ENCODE results near the gene CBX3. TPM values are rescaled to one million over a fixed set of nuclear protein-coding genes. Genes with fewer than 3 reads are reported as not detected.
"Not testable (repeated sequence)": the region's sequence is repeated elsewhere in the genome, so short reads cannot be mapped to it uniquely, and the experiment has no call there.

Gene CBX3
- total and polyA plus RNA-seq, 2 experiments from 2014 or later, result 236 to 249 TPM

- no peak overlapping the region for H3K4me2 ChIP-seq
- Mint-ChIP-seq H3K27me3 (ENCODE audit: insufficient read depth, low read depth, poor library complexity) (peaks cover 49% of the 10 kb centered on the region), H3K4me3 (peak overlapping the region; percentile 58), H3K27ac (peak overlapping the region; percentile 92), H3K9me3 (peaks cover 2% of the 10 kb centered on the region; the same call in 2 of the 3 replicates), H3K36me3 (ENCODE audit: low read depth) (peaks cover 100% of the 10 kb centered on the region), H3K4me1 (peaks cover 74% of the 10 kb centered on the region)
- no peak for ATAC-seq
- no peak overlapping the region for H2AFZ ChIP-seq
- H3K79me2 ChIP-seq (replicated peaks; ENCODE audit: insufficient read depth), result peaks cover 74% of the 10 kb centered on the region
- H3K27ac ChIP-seq (ENCODE audit: low read depth), result peak overlapping the region; percentile 67
- no peak for DNase-seq (ENCODE audit: low spot score)
- H3K36me3 ChIP-seq (ENCODE audit: insufficient read depth), result peaks cover 91% of the 10 kb centered on the region
- no peak for TF ChIP-seq NANOG (IDR thresholded peaks at IDR 0.05; ENCODE audit: borderline replicate concordance)
- H3K4me3 ChIP-seq, result no peak overlapping the region
- H3F3A ChIP-seq (replicated peaks; ENCODE audit: low read depth), result peaks cover 70% of the 10 kb centered on the region
- H3K9me2 ChIP-seq (ENCODE audit: insufficient read depth), result no peaks in the 10 kb centered on the region
- no peaks in the 10 kb centered on the region for H3K27me3 ChIP-seq (ENCODE audit: insufficient read depth)
- H3K4me1 ChIP-seq (ENCODE audit: insufficient read depth), result peaks cover 18% of the 10 kb centered on the region
- H4K20me1 ChIP-seq (replicated peaks; ENCODE audit: insufficient read depth), result peaks cover 74% of the 10 kb centered on the region
Measured at GRCh38 chr7:26193432-26194207, 7.9 kb upstream of the CBX3 start.

GRCh38 chr7:26194764-26195163 lies 6.8 kb upstream of the CBX3 start:
- H3K9me2 ChIP-seq (ENCODE audit: insufficient read depth); H3K9me3 Mint-ChIP-seq; ATAC-seq; H3K4me2 ChIP-seq; H2AFZ ChIP-seq; H3K4me3 ChIP-seq; H3K27me3 ChIP-seq (ENCODE audit: insufficient read depth); DNase-seq (ENCODE audit: low spot score): not testable (repeated sequence)
- Mint-ChIP-seq H3K4me3 (peak overlapping the region; percentile 58; the same call in 2 of the 3 replicates), H3K36me3 (ENCODE audit: low read depth) (peaks cover 100% of the 10 kb centered on the region), H3K4me1 (peaks cover 64% of the 10 kb centered on the region), H3K27ac (peak overlapping the region; percentile 92; the same call in 1 of the 2 replicates), H3K27me3 (ENCODE audit: insufficient read depth, low read depth, poor library complexity) (peaks cover 53% of the 10 kb centered on the region)
- Histone ChIP-seq H3K79me2 (replicated peaks; ENCODE audit: insufficient read depth) (peaks cover 85% of the 10 kb centered on the region), H3K36me3 (ENCODE audit: insufficient read depth) (peaks cover 93% of the 10 kb centered on the region), H3F3A (replicated peaks; ENCODE audit: low read depth) (peaks cover 58% of the 10 kb centered on the region), H3K4me1 (ENCODE audit: insufficient read depth) (peaks cover 18% of the 10 kb centered on the region), H4K20me1 (replicated peaks; ENCODE audit: insufficient read depth) (peaks cover 81% of the 10 kb centered on the region), H3K27ac (ENCODE audit: low read depth) (peak overlapping the region; percentile 67; the same call in 1 of the 2 replicates)

- H3K9me2 ChIP-seq (ENCODE audit: insufficient read depth), result no peaks in the 10 kb centered on the region
- H3K27ac ChIP-seq (ENCODE audit: low read depth), result peak overlapping the region; percentile 34; the same call in 1 of the 2 replicates
- H2AFZ ChIP-seq, result no peak overlapping the region
- no peak for DNase-seq (ENCODE audit: low spot score)
- TF ChIP-seq EZH2phosphoT487 (IDR thresholded peaks at IDR 0.05; ENCODE audit: unreplicated experiment), result no peak
- H3K36me3 Mint-ChIP-seq (ENCODE audit: low read depth), result peaks cover 100% of the 10 kb centered on the region
- H3K79me2 ChIP-seq (replicated peaks; ENCODE audit: insufficient read depth), result peaks cover 89% of the 10 kb centered on the region
- H3K4me1 Mint-ChIP-seq, result peaks cover 62% of the 10 kb centered on the region
- no peak overlapping the region for H3K4me2 ChIP-seq
- 0 out of 2 replicates have a peak overlapping the region, but pooled peaks have one; percentile 15 for H3K4me3 ChIP-seq
- no peaks in the 10 kb centered on the region for H3K27me3 ChIP-seq (ENCODE audit: insufficient read depth)
- ATAC-seq, result no peak
- peak overlapping the region; percentile 100 for H3K4me3 Mint-ChIP-seq
- H3K27ac Mint-ChIP-seq, result no peak overlapping the region
- peaks cover 89% of the 10 kb centered on the region for H3K36me3 ChIP-seq (ENCODE audit: insufficient read depth)
- peaks cover 80% of the 10 kb centered on the region for H4K20me1 ChIP-seq (replicated peaks; ENCODE audit: insufficient read depth)
- peaks cover 57% of the 10 kb centered on the region for H3K27me3 Mint-ChIP-seq (ENCODE audit: insufficient read depth, low read depth, poor library complexity)
- peaks cover 13% of the 10 kb centered on the region for H3K9me3 Mint-ChIP-seq
- peaks cover 18% of the 10 kb centered on the region for H3K4me1 ChIP-seq (ENCODE audit: insufficient read depth)
- peaks cover 57% of the 10 kb centered on the region for H3F3A ChIP-seq (replicated peaks; ENCODE audit: low read depth)
Measured at GRCh38 chr7:26195182-26195581, 6.4 kb upstream of the CBX3 start.

Data from GM23338 (cell line).